Right cardiac atrium (tissue), 5 donors: ENCODE measurements around the gene DHODH. TPM values are rescaled to one million over a fixed set of nuclear protein-coding genes. Genes with fewer than 3 reads are reported as not detected.
"Not testable (repeated sequence)": the region's sequence is repeated elsewhere in the genome, so short reads cannot be mapped to it uniquely, and the experiment has no call there.

Source experiments
- ATAC-seq, 2 donors: fragments of 200-7000 bp; cut with Tn5 transposase; one replicate each; pipeline versions ENCODE4 v1.8.0 to v1.9.1; 2020; ENCODE audit warnings: moderate library complexity in 2 of 2, mild to moderate bottlenecking in 1 of 2
- DNase-seq, 3 donors: peaks; one replicate each; pipeline ENCODE4 v3.0.0-alpha.2; 2020
- H3K27ac ChIP-seq: one replicate; pipeline ENCODE4 v1.5.1; 2013; ENCODE audit warnings: mild to moderate bottlenecking, low read length, control low read depth, moderate library complexity
- H3K27me3 ChIP-seq: one replicate; pipeline ENCODE4 v1.6.1; 2013; ENCODE audit not compliant: control insufficient read depth, insufficient read depth
- H3K4me1 ChIP-seq: one replicate; pipeline ENCODE4 v1.6.1; 2013; ENCODE audit warnings: low read length; ENCODE audit not compliant: control insufficient read depth, insufficient read depth
- H3K4me3 ChIP-seq: one replicate; pipeline ENCODE4 v1.5.1; 2013; ENCODE audit warnings: low read length, control low read depth
- H3K9me3 ChIP-seq: one replicate; pipeline ENCODE4 v1.6.1; 2013; ENCODE audit warnings: low read length; ENCODE audit not compliant: control insufficient read depth
- WGBS: extraction: QIAGEN DNeasy Blood & Tissue Kit; methylation state at CpG from one replicate; pipeline ENCODE4 v1.1.7; 2013; 5-methylcytosine and 5-hydroxymethylcytosine counted together
- intact Hi-C, 4 donors: fragments of 100-400 bp; cut with DNase I; formaldehyde crosslinking; loops; one replicate each; pipeline versions ENCODE4 v1.11.0 to v1.14.0; 2022 to 2023
- polyA plus RNA-seq: library from polyadenylated mRNA; stranded (reverse); fragments of 200-250 nt; gene quantifications from one replicate; pipeline ENCODE4 v1.2.3, GENCODE V29; 2013
- total RNA-seq, 4 donors: library from RNA; stranded (reverse); fragmentation: NEBNext Ultra II Directional; extraction: Animal tissue kit (Norgen Biotek cat#: 25700); gene quantifications; one replicate each; pipeline ENCODE4 v1.2.1, GENCODE V29; 2021
- donor health status: healthy with polysubstance abuse.
- donor health status: DM: no; HTN: yes; CAD: no.
- donor health status: DM: no; HTN: no; CAD: no.
- donor health status: DM: no; HTN: yes; CAD: no; lungs with severe emphysema.
- donor health status: DM: yes; HTN: yes; CAD: no.

Gene DHODH
- total and polyA plus RNA-seq, 5 donors = 38.9 to 55.7 (median 47.2) TPM

DNA sequence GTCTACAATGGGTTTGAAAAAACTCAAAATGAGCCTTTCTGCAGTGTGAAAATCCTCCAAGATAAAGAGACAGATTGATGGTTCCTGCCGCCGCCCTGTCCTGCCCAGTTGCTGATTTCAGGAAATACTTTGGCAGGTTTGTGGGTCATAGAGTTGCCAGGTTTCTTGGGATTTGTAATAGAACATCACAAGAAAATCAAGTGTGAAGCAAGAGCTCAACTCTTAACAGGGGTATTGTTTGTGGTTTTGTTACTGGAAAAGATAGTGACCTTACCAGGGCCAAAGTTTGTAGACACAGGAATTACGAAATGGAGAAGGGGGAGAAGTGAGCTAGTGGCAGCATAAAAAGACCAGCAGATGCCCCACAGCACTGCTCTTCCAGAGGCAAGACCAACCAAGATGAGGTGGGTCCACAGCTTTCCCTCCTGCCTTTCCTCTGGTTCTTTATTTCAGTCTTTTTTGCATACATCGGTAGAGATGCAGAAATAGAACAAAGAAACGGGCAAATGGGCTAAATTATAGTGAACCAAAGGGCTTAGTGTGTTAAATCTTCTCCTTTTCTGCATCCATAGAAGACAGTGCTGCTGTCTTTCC, 45.8 kb downstream of the DHODH start, which contains the start of gene HP:
HP (plus strand) TSS at position 252 of the 594 bp plus-strand sequence; CDS start at position 400, 148 bp downstream.
- H3K4me1 ChIP-seq, intact Hi-C loops, H3K27ac ChIP-seq, H3K4me3 ChIP-seq, H3K9me3 ChIP-seq, H3K27me3 ChIP-seq, DNase-seq: not testable (repeated sequence)
- WGBS = 74% methylated on average over 5 of the region's 5 CpGs
- ATAC-seq = peak; percentile 41 to 56

DNA sequence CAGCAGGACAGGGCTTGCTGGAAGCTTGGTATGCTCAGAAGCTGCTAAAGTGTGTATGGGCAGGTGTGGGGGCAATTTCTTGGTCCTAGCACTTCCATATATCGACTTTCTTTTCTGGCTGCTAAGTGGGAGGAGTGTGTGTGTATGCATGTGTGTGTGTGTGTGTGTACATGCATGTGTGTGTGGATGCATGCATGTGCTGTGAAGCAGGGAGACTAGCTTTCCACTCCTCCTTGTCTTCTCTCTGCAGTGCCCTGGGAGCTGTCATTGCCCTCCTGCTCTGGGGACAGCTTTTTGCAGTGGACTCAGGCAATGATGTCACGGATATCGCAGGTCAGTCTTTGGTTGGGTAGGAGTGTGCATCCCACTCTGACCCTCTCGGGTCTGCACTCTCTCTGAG, 47.4 kb downstream of the DHODH start:
- no peaks in the 10 kb centered on the region for H3K27me3 ChIP-seq
- ATAC-seq = no peak
- peaks cover 2% of the 10 kb centered on the region for H3K4me1 ChIP-seq
- no peaks in the 10 kb centered on the region for H3K9me3 ChIP-seq
- no peak overlapping the region for H3K4me3 ChIP-seq
- 88% methylated on average over 4 of the region's 4 CpGs for WGBS
- no peak overlapping the region for H3K27ac ChIP-seq
- no peak for DNase-seq
- intact Hi-C loops = no loop called here

DNA sequence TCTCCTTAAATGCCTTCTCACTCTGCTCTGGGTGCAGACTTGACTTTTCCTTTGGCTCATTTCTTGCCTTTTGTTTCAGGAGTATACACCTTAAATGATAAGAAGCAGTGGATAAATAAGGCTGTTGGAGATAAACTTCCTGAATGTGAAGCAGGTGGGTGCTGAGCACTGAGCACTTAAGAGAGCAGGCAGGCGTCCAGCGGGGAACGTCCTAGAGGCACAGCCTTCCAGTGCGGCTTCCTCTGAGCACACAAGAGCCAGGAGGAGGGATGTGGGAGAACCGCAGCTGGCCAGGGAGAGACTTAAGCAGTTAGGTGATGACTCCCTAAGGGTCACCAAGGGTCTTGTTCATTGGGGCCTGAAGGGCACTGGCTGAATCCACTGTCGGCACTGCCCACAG, 48.8 kb downstream of the DHODH start:
- intact Hi-C loops, DNase-seq, H3K4me3 ChIP-seq, H3K9me3 ChIP-seq, H3K27me3 ChIP-seq, H3K4me1 ChIP-seq, H3K27ac ChIP-seq: not testable (repeated sequence)
- WGBS = 68% methylated on average over 2 of the region's 6 CpGs
- ATAC-seq = peak; percentile 56 to 60

DNA sequence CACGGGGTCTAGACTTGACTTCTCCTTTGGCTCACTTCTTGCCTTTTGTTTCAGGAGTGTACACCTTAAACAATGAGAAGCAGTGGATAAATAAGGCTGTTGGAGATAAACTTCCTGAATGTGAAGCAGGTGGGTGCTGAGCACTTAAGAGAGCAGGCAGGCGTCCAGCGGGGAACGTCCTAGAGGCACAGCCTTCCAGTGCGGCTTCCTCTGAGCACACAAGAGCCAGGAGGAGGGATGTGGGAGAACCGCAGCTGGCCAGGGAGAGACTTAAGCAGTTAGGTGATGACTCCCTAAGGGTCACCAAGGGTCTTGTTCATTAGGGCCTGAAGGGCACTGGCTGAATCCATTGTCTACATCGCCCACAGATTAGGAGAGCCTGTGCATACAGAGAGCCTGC, 50.5 kb downstream of the DHODH start:
- H3K4me1 ChIP-seq, H3K9me3 ChIP-seq, DNase-seq, H3K4me3 ChIP-seq, intact Hi-C loops, H3K27me3 ChIP-seq, H3K27ac ChIP-seq: not testable (repeated sequence)
- 71% methylated on average over 7 of the region's 7 CpGs for WGBS
- ATAC-seq = peak; percentile 25 to 36

DNA sequence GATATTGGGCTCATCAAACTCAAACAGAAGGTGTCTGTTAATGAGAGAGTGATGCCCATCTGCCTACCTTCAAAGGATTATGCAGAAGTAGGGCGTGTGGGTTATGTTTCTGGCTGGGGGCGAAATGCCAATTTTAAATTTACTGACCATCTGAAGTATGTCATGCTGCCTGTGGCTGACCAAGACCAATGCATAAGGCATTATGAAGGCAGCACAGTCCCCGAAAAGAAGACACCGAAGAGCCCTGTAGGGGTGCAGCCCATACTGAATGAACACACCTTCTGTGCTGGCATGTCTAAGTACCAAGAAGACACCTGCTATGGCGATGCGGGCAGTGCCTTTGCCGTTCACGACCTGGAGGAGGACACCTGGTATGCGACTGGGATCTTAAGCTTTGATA, 51.9 kb downstream of the DHODH start:
- DNase-seq (no peak), ATAC-seq (no peak)
- intact Hi-C loops = no loop called here
- no peak overlapping the region for H3K27ac ChIP-seq
- no peak overlapping the region for H3K4me3 ChIP-seq
- no peaks in the 10 kb centered on the region for H3K27me3 ChIP-seq
- 91% methylated on average over 9 of the region's 9 CpGs for WGBS
- H3K4me1 ChIP-seq = no peaks in the 10 kb centered on the region
- no peaks in the 10 kb centered on the region for H3K9me3 ChIP-seq

DNA sequence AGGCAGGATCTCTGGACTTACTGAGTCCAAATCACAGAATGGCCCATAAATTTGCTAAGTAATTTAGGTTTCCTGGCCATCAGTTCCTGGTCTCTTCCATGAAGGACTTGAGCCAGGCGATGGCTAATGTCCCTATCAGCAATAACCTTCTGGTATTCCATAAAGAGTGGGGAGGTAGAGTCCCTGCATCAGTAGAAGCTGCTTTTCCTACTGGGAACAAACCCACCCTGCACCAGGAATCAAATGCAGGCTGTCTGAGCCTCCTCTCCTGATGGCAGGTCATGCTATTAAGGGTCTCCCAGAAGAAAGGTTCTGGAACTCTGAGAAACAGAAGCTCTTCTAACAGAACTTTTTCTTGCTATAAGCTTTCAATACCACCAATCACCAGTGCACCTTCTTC, 53.0 kb downstream of the DHODH start:
- DNase-seq (no peak), ATAC-seq (no peak)
- H3K27me3 ChIP-seq = no peaks in the 10 kb centered on the region
- no peak overlapping the region for H3K4me3 ChIP-seq
- intact Hi-C loops = no loop called here
- 98% methylated on average over 1 of the region's 1 CpG for WGBS
- no peaks in the 10 kb centered on the region for H3K9me3 ChIP-seq
- H3K27ac ChIP-seq = no peak overlapping the region
- no peaks in the 10 kb centered on the region for H3K4me1 ChIP-seq

DNA sequence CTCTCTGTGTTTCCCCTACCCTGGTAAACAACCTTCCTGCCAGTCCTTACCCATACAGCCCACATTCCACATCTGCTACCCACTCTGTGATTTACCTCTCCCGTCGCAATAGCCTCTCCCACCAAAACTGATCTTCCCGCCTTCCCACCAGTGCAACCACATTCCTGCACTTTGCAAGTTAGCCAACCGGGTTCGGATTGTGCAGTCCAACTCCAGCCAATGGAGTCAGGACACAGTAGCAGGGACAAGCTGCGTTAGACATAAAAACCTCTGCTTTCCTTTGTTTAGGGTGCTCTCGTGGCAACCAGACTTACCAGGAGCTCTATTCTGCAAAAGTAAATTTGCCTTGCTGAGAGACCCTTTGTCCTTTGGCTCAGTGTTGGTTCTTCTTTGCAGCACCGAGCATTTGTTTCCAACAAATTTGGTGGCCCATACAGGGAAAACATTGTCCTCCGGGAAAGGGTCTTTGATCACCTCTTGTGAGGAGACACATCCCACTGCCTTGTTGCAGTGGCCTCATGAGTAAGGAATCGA, 55.9 kb downstream of the DHODH start:
- no peaks in the 10 kb centered on the region for H3K9me3 ChIP-seq
- H3K4me1 ChIP-seq = no peaks in the 10 kb centered on the region
- no peaks in the 10 kb centered on the region for H3K27me3 ChIP-seq
- ATAC-seq (no peak), DNase-seq (no peak)
- H3K27ac ChIP-seq = no peak overlapping the region
- no peak overlapping the region for H3K4me3 ChIP-seq
- intact Hi-C loops = no loop called here
- 88% methylated on average over 10 of the region's 10 CpGs for WGBS

DNA sequence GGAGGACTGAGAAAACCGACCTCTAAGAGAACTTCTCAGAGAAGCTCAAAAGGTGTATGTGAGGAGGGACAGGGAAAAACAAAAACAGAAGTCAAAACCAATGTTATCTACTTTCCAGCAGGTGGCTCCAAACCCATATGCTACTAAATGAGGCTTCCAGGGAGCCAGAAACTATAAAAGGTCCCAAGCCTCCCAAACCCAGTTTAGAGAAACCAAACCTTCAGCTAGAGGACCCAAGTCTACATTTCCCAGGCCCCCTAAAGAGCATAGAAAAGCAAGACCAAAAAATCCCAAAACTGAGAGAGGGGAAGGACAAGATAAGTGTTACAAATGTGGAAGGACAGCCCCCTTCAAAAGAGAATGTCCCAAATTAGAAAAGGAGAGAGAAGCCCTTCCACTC, 58.2 kb downstream of the DHODH start:
- peaks cover 5% of the 10 kb centered on the region for H3K4me1 ChIP-seq
- DNase-seq = no peak
- no peaks in the 10 kb centered on the region for H3K27me3 ChIP-seq
- intact Hi-C loops = loop anchor here in 2 of 4 donors (5.0 kb wide), 1 partner anchor 36 kb away; no protein-coding TSS in a partner anchor
- no peak overlapping the region for H3K27ac ChIP-seq
- H3K9me3 ChIP-seq = no peaks in the 10 kb centered on the region
- ATAC-seq = peak; percentile 48 to 53
- H3K4me3 ChIP-seq = no peak overlapping the region
- 8% methylated on average over 1 of the region's 1 CpG for WGBS

DNA sequence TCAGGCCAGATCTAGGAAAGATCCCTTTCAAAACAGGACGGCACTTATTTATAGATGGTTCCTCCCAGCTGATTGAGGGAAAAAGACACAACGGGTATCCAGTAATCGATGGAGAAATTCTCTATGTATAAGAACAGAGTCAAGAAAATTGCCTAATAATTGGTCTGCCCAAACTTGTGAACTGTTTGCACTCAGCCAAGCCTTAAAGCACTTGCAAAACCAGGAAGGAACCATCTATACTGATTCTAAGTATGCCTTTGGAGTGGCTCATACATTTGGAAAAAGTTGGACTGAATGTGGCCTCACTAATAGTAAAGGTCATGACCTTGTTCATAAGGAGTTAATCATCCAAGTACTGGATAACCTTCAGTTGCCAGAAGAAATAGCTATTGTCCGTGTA, 60.4 kb downstream of the DHODH start:
- H3K27ac ChIP-seq = no peak overlapping the region
- peaks cover 8% of the 10 kb centered on the region for H3K4me1 ChIP-seq
- no peak for ATAC-seq
- DNase-seq = no peak
- intact Hi-C loops = loop anchor here in 2 of 4 donors (5.0 kb wide), 1 partner anchor 33 kb away; no protein-coding TSS in a partner anchor
- 71% methylated on average over 4 of the region's 4 CpGs for WGBS
- no peaks in the 10 kb centered on the region for H3K9me3 ChIP-seq
- H3K27me3 ChIP-seq = no peaks in the 10 kb centered on the region
- no peak overlapping the region for H3K4me3 ChIP-seq

DNA sequence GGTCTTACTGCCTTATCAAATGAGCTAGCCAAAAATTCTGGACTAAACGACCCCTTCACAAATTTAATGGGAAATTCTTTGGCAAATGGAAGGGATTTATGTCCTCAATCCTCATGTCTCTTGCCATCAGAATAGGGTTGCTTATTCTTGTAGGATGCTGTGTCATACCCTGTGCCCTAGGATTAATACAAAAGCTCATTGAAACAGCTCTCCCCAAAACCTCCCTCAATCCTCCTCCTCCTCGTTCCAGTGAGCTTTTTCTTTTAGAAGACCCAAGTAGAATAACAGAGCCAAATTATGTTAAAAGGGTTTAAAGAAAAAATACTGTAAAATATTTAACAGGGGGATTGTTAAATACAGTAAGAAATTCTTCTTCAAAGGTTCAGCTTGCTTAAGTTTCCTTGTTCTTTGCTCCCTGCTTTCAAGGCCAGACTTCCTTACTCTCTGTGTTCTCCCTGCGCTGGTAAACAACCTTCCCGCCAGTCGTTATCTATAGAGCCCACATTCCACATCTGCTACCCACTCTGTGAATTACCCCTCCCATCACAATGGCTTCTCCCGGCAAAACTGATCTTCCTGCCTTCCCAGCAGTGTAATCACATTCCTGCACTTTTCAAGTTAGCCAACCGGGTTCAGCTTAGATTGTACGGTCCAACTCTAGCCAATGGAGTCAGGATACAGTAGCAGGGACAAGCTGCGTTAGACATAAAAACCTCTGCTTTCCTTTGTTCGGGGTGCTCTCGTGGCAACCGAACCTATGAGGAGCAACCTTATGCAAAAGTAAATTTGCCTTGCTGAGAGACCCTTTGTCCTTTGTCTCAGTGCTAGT, 64.2 kb downstream of the DHODH start:
- H3K27me3 ChIP-seq = no peaks in the 10 kb centered on the region
- H3K27ac ChIP-seq = peak overlapping the region; percentile 93
- no peak overlapping the region for H3K4me3 ChIP-seq
- peak; percentile 78 to 83 for ATAC-seq
- H3K9me3 ChIP-seq = no peaks in the 10 kb centered on the region
- intact Hi-C loops = no loop called here
- H3K4me1 ChIP-seq = peaks cover 13% of the 10 kb centered on the region
- peak in 1 of 3 donors; percentile 59 for DNase-seq
- 25% methylated on average over 12 of the region's 12 CpGs for WGBS

DNA sequence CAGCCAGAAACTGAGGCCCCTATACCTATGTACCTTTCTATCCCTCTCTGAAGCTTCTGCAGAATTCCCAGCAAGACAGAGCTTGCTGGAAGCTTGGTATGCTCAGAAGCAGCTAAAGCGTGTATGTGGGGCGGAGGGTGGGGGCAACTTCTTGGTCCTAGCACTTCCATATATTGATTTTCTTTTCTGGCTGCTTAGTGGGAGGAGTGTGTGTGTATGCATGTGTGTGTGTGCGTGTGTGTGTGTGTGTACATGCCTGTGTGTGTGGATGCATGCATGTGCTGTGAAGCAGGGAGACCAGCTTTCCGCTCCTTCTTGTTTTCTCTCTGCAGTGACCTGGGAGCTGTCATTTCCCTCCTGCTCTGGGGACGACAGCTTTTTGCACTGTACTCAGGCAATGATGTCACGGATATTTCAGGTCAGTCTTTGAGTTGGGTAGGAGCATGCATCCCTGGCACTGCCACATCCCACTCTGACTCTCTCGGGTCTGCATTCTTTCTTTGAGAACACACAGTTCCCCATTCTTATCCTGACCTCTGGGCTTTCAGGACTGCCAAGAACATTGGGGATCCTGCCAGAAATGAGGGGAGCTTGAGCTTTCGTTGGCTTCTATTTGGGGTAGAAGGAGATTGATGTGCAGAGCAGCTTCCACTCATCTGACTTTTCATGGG, 65.2 kb downstream of the DHODH start:
- 47% methylated on average over 8 of the region's 8 CpGs for WGBS
- intact Hi-C loops = no loop called here
- Histone ChIP-seq H3K9me3 (no peaks in the 10 kb centered on the region), H3K27me3 (no peaks in the 10 kb centered on the region), H3K4me1 (peaks cover 13% of the 10 kb centered on the region), H3K4me3 (no peak overlapping the region), H3K27ac (peak overlapping the region; percentile 95)
- ATAC-seq (peak; percentile 93 to 96), DNase-seq (peak; percentile 61 to 87 (median 69))
